OCI-LY7 (cell line): ENCODE measurements around the gene CDRT4. TPM values are rescaled to one million over a fixed set of nuclear protein-coding genes. Genes with fewer than 3 reads are reported as not detected.

Experiments
- BruUV-seq: library from RNA; stranded (reverse); fragments of 400-500 nt; replicated peaks from 2 replicates; lab custom pipeline; 2021; lab: Mats Ljungman, UMichigan
- CTCF ChIA-PET: fragments of 300-600 bp; sonication (Branson Sonifier 250); formaldehyde crosslinking; loops from one replicate; lab custom pipeline; 2022; ENCODE audit warnings: antibody characterized with exemption; ENCODE audit not compliant: unreplicated experiment; lab: Charles Lee
- POLR2A ChIA-PET: fragments of 300-600 bp; sonication (Branson Sonifier 250); formaldehyde crosslinking; loops from one replicate; lab custom pipeline; 2022; ENCODE audit warnings: antibody characterized with exemption; lab: Charles Lee
- DNase-seq: peaks from one replicate; pipeline ENCODE4 v3.0.0-alpha.2; 2015; ENCODE audit warnings: low spot score
- H2AFZ ChIP-seq: fragments of 200-600 bp; sonication (generic), shearing (Covaris generic); 2 replicates; pipeline ENCODE4 v1.6.1; 2014; ENCODE audit warnings: mild to moderate bottlenecking, antibody characterized with exemption, low read length, moderate library complexity
- H3K27ac ChIP-seq: fragments of 200-600 bp; sonication (generic); 2 replicates; pipeline ENCODE4 v1.5.1; 2014; ENCODE audit warnings: mixed run types, low read depth, mild to moderate bottlenecking, moderate library complexity, low read length, inconsistent platforms; ENCODE audit not compliant: poor library complexity, severe bottlenecking
- H3K36me3 ChIP-seq: fragments of 200-600 bp; sonication (generic); 2 replicates; pipeline ENCODE4 v1.6.1; 2014; ENCODE audit warnings: mild to moderate bottlenecking, antibody characterized with exemption, low read length, moderate library complexity, mixed read lengths; ENCODE audit not compliant: insufficient read depth
- H3K4me1 ChIP-seq: fragments of 200-600 bp; sonication (generic); 2 replicates; pipeline ENCODE4 v1.5.1; 2014; ENCODE audit warnings: mild to moderate bottlenecking, low read length; ENCODE audit not compliant: insufficient read depth, poor library complexity, severe bottlenecking
- H3K4me2 ChIP-seq: fragments of 200-600 bp; sonication (generic); 2 replicates; pipeline ENCODE4 v1.6.1; 2014; ENCODE audit warnings: mild to moderate bottlenecking, low read length
- H3K4me3 ChIP-seq: fragments of 200-600 bp; sonication (generic); 2 replicates; pipeline ENCODE4 v1.5.1; 2014; ENCODE audit warnings: mild to moderate bottlenecking, low read depth, low read length; ENCODE audit not compliant: poor library complexity, severe bottlenecking
- H3K79me2 ChIP-seq: fragments of 200-600 bp; sonication (generic); 2 replicates; pipeline ENCODE4 v1.6.1; 2016; ENCODE audit warnings: low read depth, mild to moderate bottlenecking, low read length, moderate library complexity, mixed read lengths; ENCODE audit not compliant: insufficient read depth
- H3K9me2 ChIP-seq: fragments of 200-600 bp; sonication (generic); 2 replicates; pipeline ENCODE4 v1.6.1; 2016; ENCODE audit warnings: mild to moderate bottlenecking, low read length, mixed read lengths; ENCODE audit not compliant: insufficient read depth
- H3K9me3 ChIP-seq: fragments of 200-600 bp; sonication (generic); 2 replicates; pipeline ENCODE4 v1.6.1; 2014; ENCODE audit warnings: mild to moderate bottlenecking, mixed run types, low read length, mixed read lengths
- H4K20me1 ChIP-seq: fragments of 200-600 bp; sonication (generic); 2 replicates; pipeline ENCODE4 v1.6.1; 2014; ENCODE audit warnings: mild to moderate bottlenecking, antibody characterized with exemption, low read length, moderate library complexity, mixed read lengths; ENCODE audit not compliant: insufficient read depth
- CTCF ChIP-seq: fragments of 200-600 bp; sonication (generic); conservative IDR thresholded peaks from 2 replicates; pipeline ENCODE4 v1.5.1; 2014; ENCODE audit warnings: mild to moderate bottlenecking, antibody characterized with exemption, low read length, moderate library complexity, mixed read lengths
- EZH2phosphoT487 ChIP-seq: fragments of 200-600 bp; sonication (generic); IDR thresholded peaks from 2 replicates; pipeline ENCODE4 v1.6.1; 2018; ENCODE audit warnings: low read depth, borderline replicate concordance, mild to moderate bottlenecking, mixed run types, antibody characterized with exemption, low read length, moderate library complexity, mixed read lengths
- intact Hi-C: fragments of 100-400 bp; cut with micrococcal nuclease; formaldehyde crosslinking; loops from one replicate; pipeline ENCODE4 v1.10.0; 2022; ENCODE audit not compliant: unreplicated experiment
- total RNA-seq, 2 experiments: library from RNA; depleted of rRNA in 1 of 2; stranded (reverse); fragments of >200 nt in 1 of 2; shearing (Covaris generic) in 1 of 2; gene quantifications; 2 replicates each; pipeline ENCODE4 v1.2.3, GENCODE V29; 2014 to 2022

Gene CDRT4
- total RNA-seq, 2 experiments from 2014 or later: 1.7 to 6.2 TPM

GRCh38 chr17:15448580-15448956 is 18.9 kb downstream of the CDRT4 start:
- CTCF ChIA-PET: no interaction called here
- TF ChIP-seq EZH2phosphoT487 (no peak), CTCF (no peak)
- H3K36me3 ChIP-seq: no peaks in the 10 kb centered on the region
- no peak overlapping the region for H3K4me3 ChIP-seq
- H3K27ac ChIP-seq: no peak overlapping the region
- no peak overlapping the region for H2AFZ ChIP-seq
- no peak for DNase-seq
- H4K20me1 ChIP-seq: no peaks in the 10 kb centered on the region
- BruUV-seq: no TSS peak
- intact Hi-C loops: no loop called here
- POLR2A ChIA-PET: no interaction called here
- no peaks in the 10 kb centered on the region for H3K9me3 ChIP-seq
- H3K4me2 ChIP-seq: no peak overlapping the region
- no peaks in the 10 kb centered on the region for H3K79me2 ChIP-seq
- H3K4me1 ChIP-seq: no peaks in the 10 kb centered on the region
- H3K9me2 ChIP-seq: no peaks in the 10 kb centered on the region

- Histone ChIP-seq H3K27ac (no peak overlapping the region), H3K4me1 (no peaks in the 10 kb centered on the region), H3K36me3 (no peaks in the 10 kb centered on the region), H3K4me3 (no peak overlapping the region), H4K20me1 (no peaks in the 10 kb centered on the region), H3K4me2 (no peak overlapping the region), H3K79me2 (no peaks in the 10 kb centered on the region), H3K9me3 (no peaks in the 10 kb centered on the region), H2AFZ (no peak overlapping the region), H3K9me2 (no peaks in the 10 kb centered on the region)
- BruUV-seq: no TSS peak
- no peak for DNase-seq
- TF ChIP-seq EZH2phosphoT487 (no peak), CTCF (no peak)
- intact Hi-C loops: no loop called here
- ChIA-PET POLR2A (no interaction called here), CTCF (no interaction called here)
Observed at GRCh38 chr17:15447928-15448579, 19.4 kb downstream of the CDRT4 start.

- no peaks in the 10 kb centered on the region for H3K9me3 ChIP-seq
- intact Hi-C loops: no loop called here
- no TSS peak for BruUV-seq
- H3K27ac ChIP-seq: no peak overlapping the region
- ChIA-PET CTCF (no interaction called here), POLR2A (no interaction called here)
- TF ChIP-seq CTCF (peak; percentile 27; the same call in 1 of the 2 replicates), EZH2phosphoT487 (no peak)
- no peak overlapping the region for H3K4me2 ChIP-seq
- H3K4me1 ChIP-seq: no peaks in the 10 kb centered on the region
- H4K20me1 ChIP-seq: no peaks in the 10 kb centered on the region
- H3K9me2 ChIP-seq: no peaks in the 10 kb centered on the region
- no peak overlapping the region for H3K4me3 ChIP-seq
- no peaks in the 10 kb centered on the region for H3K79me2 ChIP-seq
- no peaks in the 10 kb centered on the region for H3K36me3 ChIP-seq
- no peak overlapping the region for H2AFZ ChIP-seq
- no peak for DNase-seq
Observed at GRCh38 chr17:15446036-15446435, 21.4 kb downstream of the CDRT4 start.
